Muscle layer of duodenum (tissue), 2 donors: ENCODE measurements around the gene MN1.

ENCODE experiments used
- H3K27ac ChIP-seq: one replicate; pipeline ENCODE4 v1.7.0; 2013; ENCODE audit warnings: mild to moderate bottlenecking, low read length
- H3K27me3 ChIP-seq: one replicate; pipeline ENCODE4 v1.7.0; 2013; ENCODE audit warnings: low read depth, mild to moderate bottlenecking, control low read depth, low read length
- H3K36me3 ChIP-seq, 2 donors: one replicate each; pipeline ENCODE4 v1.7.0; 2013; ENCODE audit warnings: low read length in 2 of 2, control low read depth in 1 of 2, mild to moderate bottlenecking in 1 of 2; ENCODE audit not compliant: insufficient read depth in 2 of 2, control insufficient read depth in 1 of 2
- H3K4me1 ChIP-seq, 2 donors: one replicate each; pipeline ENCODE4 v1.7.0; 2013; ENCODE audit warnings: low read length in 2 of 2, mild to moderate bottlenecking in 2 of 2, control low read depth in 1 of 2, moderate library complexity in 1 of 2; ENCODE audit not compliant: insufficient read depth in 2 of 2, control insufficient read depth in 1 of 2
- H3K4me3 ChIP-seq, 2 donors: one replicate each; pipeline ENCODE4 v1.7.0; 2013; ENCODE audit warnings: low read length in 2 of 2, low read depth in 1 of 2, mild to moderate bottlenecking in 1 of 2
- H3K9me3 ChIP-seq, 2 donors: one replicate each; pipeline ENCODE4 v1.7.0; 2013; ENCODE audit warnings: low read length in 2 of 2, control low read depth in 1 of 2, mild to moderate bottlenecking in 1 of 2; ENCODE audit not compliant: control insufficient read depth in 1 of 2
- donor health status: healthy.

MN1 gene

GRCh38 chr22:27801616-27802345, at the start of gene MN1:
Gene MN1 (minus strand): TSS chr22:27801756. CDS start chr22:27800543, 1,213 bp downstream.
- H3K36me3 ChIP-seq, result no peaks in the 10 kb centered on the region
- H3K27me3 ChIP-seq, result no peaks in the 10 kb centered on the region
- H3K4me1 ChIP-seq, result peaks cover 0 to 31% of the 10 kb centered on the region in 2 donors
- H3K27ac ChIP-seq, result no peak within 1 kb of the TSS
- peak within 1 kb of the TSS; percentile 56 to 90 for H3K4me3 ChIP-seq
- H3K9me3 ChIP-seq, result no peaks in the 10 kb centered on the region

DNA sequence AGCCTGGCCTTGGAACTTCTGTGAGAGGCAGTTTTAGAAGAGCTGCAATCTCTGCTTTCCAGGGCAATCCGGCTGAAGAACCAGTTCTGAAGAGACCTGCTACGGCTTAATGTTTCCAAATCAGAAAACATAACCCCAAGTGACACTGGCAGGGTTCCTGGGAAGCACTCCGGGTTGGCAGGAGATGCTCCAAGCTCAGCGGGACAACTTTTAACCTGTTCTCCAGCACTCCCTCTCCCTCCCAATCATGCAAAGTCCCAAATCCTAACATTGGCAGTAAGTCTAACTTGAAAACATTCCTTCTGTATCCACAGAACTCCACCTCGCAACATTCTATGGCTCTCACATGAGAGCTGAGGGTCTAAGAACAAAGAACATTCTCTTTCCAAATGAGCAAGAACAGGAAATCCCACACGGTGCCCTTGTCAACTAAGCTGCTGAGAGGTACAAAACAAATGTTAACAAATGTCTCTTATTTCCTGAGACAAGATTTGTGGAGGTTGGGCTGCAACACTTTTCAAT, 48.5 kb upstream of the MN1 start:
- Histone ChIP-seq H3K9me3 (no peaks in the 10 kb centered on the region), H3K27ac (no peak overlapping the region), H3K4me1 (peaks cover 0 to 17% of the 10 kb centered on the region in 2 donors), H3K27me3 (no peaks in the 10 kb centered on the region), H3K4me3 (no peak overlapping the region), H3K36me3 (peaks cover 19 to 37% of the 10 kb centered on the region in 2 donors)

GRCh38 chr22:27848005-27848404, 46.4 kb upstream of the MN1 start:
- H3K27me3 ChIP-seq, result no peaks in the 10 kb centered on the region
- no peak overlapping the region for H3K4me3 ChIP-seq
- peaks cover 0 to 18% of the 10 kb centered on the region in 2 donors for H3K4me1 ChIP-seq
- H3K27ac ChIP-seq, result no peak overlapping the region
- peaks cover 18 to 28% of the 10 kb centered on the region in 2 donors for H3K36me3 ChIP-seq
- no peaks in the 10 kb centered on the region for H3K9me3 ChIP-seq

DNA sequence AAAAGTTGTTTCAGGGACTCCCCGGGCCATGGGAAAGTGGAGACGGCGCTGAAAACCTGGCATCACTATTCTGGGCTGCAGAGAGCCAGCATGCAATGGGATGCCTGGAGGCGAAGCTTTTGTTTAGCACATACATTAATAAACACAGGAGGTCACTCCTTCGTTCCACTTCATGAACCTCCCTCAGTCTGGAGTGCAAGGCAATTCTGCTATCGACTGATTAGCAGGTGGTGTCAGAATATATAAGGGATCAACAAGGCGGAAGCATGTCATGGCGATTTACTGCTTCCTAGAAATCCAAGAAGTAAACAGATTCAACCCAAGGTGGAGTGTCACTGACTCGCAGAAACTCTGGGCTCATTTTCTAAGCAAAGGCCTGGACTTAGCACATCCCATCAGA, 45.4 kb upstream of the MN1 start:
- peaks cover 16 to 25% of the 10 kb centered on the region in 2 donors for H3K36me3 ChIP-seq

DNA sequence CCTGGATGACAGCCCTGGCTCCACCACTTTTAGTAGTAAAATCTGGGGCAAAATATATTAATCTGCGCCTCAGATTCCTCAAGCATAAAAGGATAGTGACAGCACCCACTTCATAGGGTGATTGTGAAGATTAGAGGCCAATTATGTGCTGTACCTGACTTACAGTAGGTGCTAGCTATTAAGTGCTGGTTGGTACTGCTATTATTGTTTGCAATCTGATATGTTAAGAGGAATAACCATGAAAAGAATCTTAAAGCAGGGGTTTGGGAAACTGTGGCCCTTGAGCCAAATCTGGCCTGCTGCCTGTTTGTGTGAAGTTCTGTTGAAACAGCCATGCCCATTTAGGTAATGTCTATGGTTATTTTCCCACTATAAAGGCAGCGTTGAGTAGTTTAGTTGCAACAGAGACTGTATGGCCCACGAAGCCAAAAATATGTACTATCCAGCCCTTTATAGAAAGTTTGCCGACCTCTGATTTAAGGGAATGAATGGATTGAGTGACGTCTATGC, 44.7 kb upstream of the MN1 start:
- H3K9me3 ChIP-seq, result no peaks in the 10 kb centered on the region
- H3K4me3 ChIP-seq, result no peak overlapping the region
- peaks cover 0 to 31% of the 10 kb centered on the region in 2 donors for H3K4me1 ChIP-seq
- H3K27me3 ChIP-seq, result no peaks in the 10 kb centered on the region
- peaks cover 12 to 18% of the 10 kb centered on the region in 2 donors for H3K36me3 ChIP-seq
- no peak overlapping the region for H3K27ac ChIP-seq

More for the DNA sequence above, 45.4 kb upstream of the MN1 start:
- H3K4me1 ChIP-seq, result peaks cover 0 to 27% of the 10 kb centered on the region in 2 donors
- no peaks in the 10 kb centered on the region for H3K9me3 ChIP-seq
- H3K27me3 ChIP-seq, result no peaks in the 10 kb centered on the region
- H3K27ac ChIP-seq, result no peak overlapping the region
- H3K4me3 ChIP-seq, result no peak overlapping the region

DNA sequence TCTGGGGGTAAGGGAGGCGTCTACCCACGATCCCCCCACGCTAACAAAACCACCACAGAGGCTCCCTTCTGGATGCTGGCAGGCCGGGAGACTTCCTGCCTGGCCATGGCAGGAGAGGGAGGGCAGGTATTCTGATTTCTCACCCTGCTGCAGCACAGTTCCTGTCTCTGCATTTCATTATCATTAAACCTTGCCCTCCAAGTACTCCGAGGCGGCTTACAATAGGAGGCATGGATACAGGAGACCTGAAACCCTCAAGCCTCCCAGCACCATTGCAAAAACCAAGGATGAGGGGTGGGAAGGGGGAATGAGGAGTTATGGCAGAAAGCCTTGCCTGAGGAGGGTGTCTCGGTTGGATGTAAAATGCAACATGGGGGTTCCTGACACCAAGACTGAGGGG, 44.1 kb upstream of the MN1 start:
- no peaks in the 10 kb centered on the region for H3K27me3 ChIP-seq
- H3K4me1 ChIP-seq, result peaks cover 0 to 31% of the 10 kb centered on the region in 2 donors
- no peak overlapping the region for H3K27ac ChIP-seq

GRCh38 chr22:27844656-27845591, 43.4 kb upstream of the MN1 start:
- Histone ChIP-seq H3K4me1 (peaks cover 0 to 26% of the 10 kb centered on the region in 2 donors), H3K4me3 (no peak overlapping the region), H3K27me3 (no peaks in the 10 kb centered on the region), H3K27ac (no peak overlapping the region), H3K9me3 (no peaks in the 10 kb centered on the region), H3K36me3 (peaks cover 12 to 13% of the 10 kb centered on the region in 2 donors)

More for the DNA sequence above, 44.1 kb upstream of the MN1 start:
- Histone ChIP-seq H3K4me3 (no peak overlapping the region), H3K36me3 (peaks cover 12 to 16% of the 10 kb centered on the region in 2 donors), H3K9me3 (no peaks in the 10 kb centered on the region)

DNA sequence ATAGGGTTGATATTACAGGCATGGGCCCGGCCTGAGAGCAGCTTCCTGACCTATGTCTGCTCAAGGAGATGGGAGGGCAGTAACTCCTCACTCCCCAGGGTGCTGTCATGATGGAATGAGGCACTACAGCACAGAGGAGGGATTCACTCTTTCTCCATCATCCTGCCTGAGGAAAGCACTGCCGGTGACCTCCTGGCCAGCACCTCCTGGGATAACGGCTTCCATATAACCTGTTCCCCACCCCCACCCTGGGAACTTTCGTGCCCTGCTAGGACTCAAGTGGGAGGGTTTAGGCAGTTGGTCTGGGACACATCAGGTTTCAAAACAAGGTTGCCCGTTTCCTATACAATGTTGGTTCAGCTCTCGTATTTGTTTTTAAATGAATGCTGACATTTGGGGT, 42.7 kb upstream of the MN1 start:
- Histone ChIP-seq H3K27ac (no peak overlapping the region), H3K9me3 (no peaks in the 10 kb centered on the region), H3K36me3 (peaks cover 12 to 13% of the 10 kb centered on the region in 2 donors), H3K27me3 (no peaks in the 10 kb centered on the region), H3K4me1 (peaks cover 0 to 21% of the 10 kb centered on the region in 2 donors), H3K4me3 (no peak overlapping the region)

GRCh38 chr22:27843441-27843840, 41.9 kb upstream of the MN1 start:
- no peak overlapping the region for H3K4me3 ChIP-seq
- no peaks in the 10 kb centered on the region for H3K27me3 ChIP-seq
- H3K36me3 ChIP-seq, result peaks cover 8 to 13% of the 10 kb centered on the region in 2 donors
- no peaks in the 10 kb centered on the region for H3K9me3 ChIP-seq
- no peak overlapping the region for H3K27ac ChIP-seq
- peaks cover 0 to 21% of the 10 kb centered on the region in 2 donors for H3K4me1 ChIP-seq

DNA sequence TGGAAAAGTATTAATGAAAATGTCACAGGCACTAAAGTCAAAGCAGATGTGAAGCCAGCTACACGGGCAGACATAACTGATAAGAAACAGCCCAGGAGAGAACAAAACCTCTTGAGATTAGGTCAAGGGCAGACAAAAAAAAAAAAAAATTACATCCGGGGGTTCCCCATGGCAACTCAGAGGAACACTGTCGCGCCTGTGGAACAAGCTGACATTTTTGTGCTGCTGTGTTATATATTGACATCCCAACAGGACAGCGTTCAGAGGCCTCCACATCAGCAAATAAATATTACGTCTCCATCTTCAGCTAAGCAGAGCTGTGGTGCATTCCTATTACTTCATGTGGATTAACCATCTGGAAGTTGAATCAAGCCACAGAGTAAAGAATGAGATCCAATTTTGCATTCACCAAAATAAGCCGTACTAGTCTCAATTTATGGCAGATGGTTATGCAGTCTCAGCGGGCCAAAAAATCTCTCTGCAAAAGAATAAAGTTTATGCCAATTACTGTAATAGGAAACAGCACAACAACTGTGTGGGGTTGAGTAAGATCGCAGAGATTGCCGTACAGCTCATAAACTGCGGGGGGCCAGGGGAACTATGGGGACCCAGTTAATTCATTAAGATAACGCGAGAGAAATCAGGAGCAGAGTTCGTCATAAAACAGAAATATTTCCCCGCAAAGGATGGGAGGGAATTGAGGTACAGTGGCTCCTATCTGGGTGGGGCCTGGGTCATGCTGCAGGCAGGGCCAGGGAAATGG, 41.3 kb upstream of the MN1 start:
- Histone ChIP-seq H3K9me3 (no peaks in the 10 kb centered on the region), H3K4me1 (peaks cover 0 to 21% of the 10 kb centered on the region in 2 donors), H3K27me3 (no peaks in the 10 kb centered on the region), H3K27ac (no peak overlapping the region), H3K4me3 (no peak overlapping the region), H3K36me3 (peaks cover 2 to 13% of the 10 kb centered on the region in 2 donors)
